Activated T-helper 17 cell treated with anti-CD3 and anti-CD28 coated beads, Interleukin-2, amount 50 U/mL, for 72 hours (primary cell): ENCODE data around the gene TXNDC11. TPM values are rescaled to one million over a fixed set of nuclear protein-coding genes. Genes with fewer than 3 reads are reported as not detected.

Experiments used
- ATAC-seq: fragments of 150-1000 bp; cut with Tn5 transposase; replicated peaks from 2 replicates; pipeline ENCODE4 v1.10.0; 2021; ENCODE audit warnings: mild to moderate bottlenecking, moderate library complexity
- H3K27ac Mint-ChIP-seq: one replicate; pipeline ENCODE4 v1.8.0; 2022; ENCODE audit warnings: mixed read lengths
- H3K27me3 Mint-ChIP-seq: one replicate; pipeline ENCODE4 v1.8.0; 2022; ENCODE audit warnings: mixed read lengths
- H3K36me3 Mint-ChIP-seq: one replicate; pipeline ENCODE4 v1.8.0; 2022; ENCODE audit warnings: low read depth, mild to moderate bottlenecking, mixed read lengths
- H3K4me1 Mint-ChIP-seq: one replicate; pipeline ENCODE4 v1.8.0; 2022; ENCODE audit warnings: mixed read lengths
- H3K4me3 Mint-ChIP-seq: one replicate; pipeline ENCODE4 v1.8.0; 2022; ENCODE audit warnings: mild to moderate bottlenecking, mixed read lengths
- H3K9me3 Mint-ChIP-seq: one replicate; pipeline ENCODE4 v1.8.0; 2022; ENCODE audit warnings: mixed read lengths
- total RNA-seq, 2 donors: library from RNA; stranded (reverse); gene quantifications; one replicate each; pipeline ENCODE4 v1.2.3, GENCODE V29; 2022

Gene TXNDC11
- total RNA-seq, 2 donors from 2014 or later, result 33.8 to 38.6 TPM

DNA sequence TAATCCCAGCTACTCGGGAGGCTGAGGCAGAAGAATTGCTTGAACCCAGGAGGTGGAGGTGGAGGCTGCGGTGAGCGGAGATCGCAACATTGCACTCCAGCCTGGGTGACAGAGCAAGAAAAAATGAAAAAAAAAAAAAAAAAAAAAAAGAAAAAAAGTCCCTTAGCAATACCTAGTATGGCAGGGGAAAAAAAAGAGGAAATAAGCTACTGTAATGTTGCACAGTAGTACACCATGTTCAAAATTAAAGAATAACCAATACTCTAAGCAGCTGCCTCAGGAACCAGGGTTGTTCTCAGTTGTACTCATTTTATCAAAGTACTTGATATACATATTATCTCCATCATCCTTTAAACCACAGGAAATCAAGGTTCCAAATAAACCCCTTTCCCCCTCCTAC lies 17.3 kb upstream of the TXNDC11 start:
- no peaks in the 10 kb centered on the region for H3K9me3 Mint-ChIP-seq
- H3K36me3 Mint-ChIP-seq, result peaks cover 100% of the 10 kb centered on the region
- H3K27me3 Mint-ChIP-seq, result no peaks in the 10 kb centered on the region
- ATAC-seq, result no peak
- H3K27ac Mint-ChIP-seq, result peak overlapping the region; percentile 82
- no peak overlapping the region for H3K4me3 Mint-ChIP-seq
- peaks cover 4% of the 10 kb centered on the region for H3K4me1 Mint-ChIP-seq

DNA sequence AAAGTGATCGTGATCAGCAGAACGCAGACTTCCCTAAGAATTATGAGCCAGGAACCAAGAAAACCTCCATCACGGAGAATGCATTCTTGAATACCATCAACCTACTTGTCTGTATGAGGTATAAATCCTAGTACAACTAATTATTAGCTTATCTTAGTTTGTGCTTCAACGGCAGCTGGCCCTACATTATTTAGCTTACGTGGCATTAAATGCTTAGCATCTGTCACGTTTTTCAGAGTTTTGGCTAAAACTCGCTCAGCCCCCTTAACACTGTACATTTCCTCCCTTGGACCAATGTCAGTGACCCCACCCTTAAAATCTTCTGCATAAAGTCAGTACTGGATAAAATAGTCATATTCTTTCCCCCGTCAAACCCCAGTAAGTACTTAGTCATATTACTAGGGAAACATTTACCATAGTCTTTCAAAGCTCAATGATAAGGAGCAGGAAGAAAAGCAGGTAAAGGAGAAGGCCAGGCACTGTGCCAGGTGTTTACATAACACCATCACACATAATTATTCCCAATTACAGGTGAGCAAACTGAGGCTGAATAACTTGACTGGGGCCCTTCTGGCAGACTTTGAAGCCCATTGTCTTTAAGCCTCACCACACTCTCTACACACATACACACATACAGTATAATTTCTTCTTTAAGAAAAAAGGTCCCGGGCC lies 16.6 kb upstream of the TXNDC11 start:
- Mint-ChIP-seq H3K4me3 (no peak overlapping the region), H3K4me1 (peaks cover 4% of the 10 kb centered on the region), H3K27ac (no peak overlapping the region), H3K36me3 (peaks cover 98% of the 10 kb centered on the region), H3K9me3 (no peaks in the 10 kb centered on the region), H3K27me3 (no peaks in the 10 kb centered on the region)
- ATAC-seq, result no peak

DNA sequence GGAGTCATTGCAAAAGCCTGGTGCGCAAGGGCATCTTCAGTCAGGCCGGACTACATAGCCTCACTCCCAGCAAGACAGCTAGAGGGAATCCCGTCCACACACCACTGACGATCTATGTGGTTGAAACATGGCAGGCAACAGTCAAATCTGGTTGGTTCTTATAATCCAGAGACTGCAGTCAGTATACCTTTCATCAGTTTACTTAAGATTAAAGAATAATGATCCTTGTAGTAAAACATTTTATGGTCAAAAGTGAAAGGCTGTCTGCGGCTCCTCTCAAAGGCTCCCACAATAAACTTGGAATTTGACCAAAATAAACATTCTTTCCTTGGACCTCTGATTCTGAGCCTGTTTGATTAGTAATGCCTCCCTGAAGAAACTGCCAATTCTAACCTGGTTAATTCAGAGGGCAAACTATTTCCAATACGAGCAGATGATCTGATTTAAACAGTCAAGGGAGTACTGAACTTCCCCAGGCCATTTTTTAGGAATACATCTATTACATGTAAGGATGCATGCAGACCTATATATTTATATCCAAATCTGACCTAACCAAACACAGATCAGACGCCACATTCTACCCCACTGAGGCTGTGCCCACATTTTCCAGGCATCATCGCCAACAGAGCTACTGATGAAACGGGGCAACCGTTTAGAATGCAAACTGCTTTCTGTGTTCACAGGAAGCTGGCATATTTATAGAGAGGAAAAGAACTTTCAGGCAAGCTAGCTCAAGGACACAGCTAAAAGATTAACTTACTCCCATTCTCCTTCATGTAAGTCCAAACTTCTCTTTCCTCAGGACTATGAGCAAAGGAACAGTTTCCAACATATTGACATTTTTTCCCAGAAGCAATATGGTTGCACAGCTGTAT lies 15.3 kb upstream of the TXNDC11 start:
- peaks cover 5% of the 10 kb centered on the region for H3K4me1 Mint-ChIP-seq
- H3K36me3 Mint-ChIP-seq, result peaks cover 98% of the 10 kb centered on the region
- no peak for ATAC-seq
- no peaks in the 10 kb centered on the region for H3K27me3 Mint-ChIP-seq
- H3K9me3 Mint-ChIP-seq, result no peaks in the 10 kb centered on the region
- H3K4me3 Mint-ChIP-seq, result no peak overlapping the region
- H3K27ac Mint-ChIP-seq, result no peak overlapping the region

DNA sequence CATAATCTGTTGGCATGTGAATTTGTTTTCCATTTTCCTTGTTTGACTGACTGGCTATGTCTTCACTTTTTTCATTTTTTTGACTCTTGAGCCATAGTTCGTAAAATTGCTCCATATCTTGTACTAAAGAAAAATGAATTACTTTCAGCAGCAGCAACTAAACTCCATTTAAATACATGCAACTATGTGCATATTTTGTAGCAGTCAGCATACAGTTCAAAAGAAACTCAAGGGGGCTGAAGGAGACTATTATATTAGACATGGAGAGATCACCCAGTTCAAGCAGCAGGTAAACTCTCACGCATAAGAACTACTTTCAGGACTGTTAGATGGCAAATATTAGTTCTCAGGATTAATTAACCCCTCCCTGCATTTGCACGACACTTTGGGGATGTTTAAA lies 13.6 kb upstream of the TXNDC11 start:
- Mint-ChIP-seq H3K27me3 (no peaks in the 10 kb centered on the region), H3K9me3 (no peaks in the 10 kb centered on the region), H3K27ac (no peak overlapping the region), H3K4me1 (peaks cover 8% of the 10 kb centered on the region), H3K36me3 (peaks cover 98% of the 10 kb centered on the region), H3K4me3 (no peak overlapping the region)
- no peak for ATAC-seq

DNA sequence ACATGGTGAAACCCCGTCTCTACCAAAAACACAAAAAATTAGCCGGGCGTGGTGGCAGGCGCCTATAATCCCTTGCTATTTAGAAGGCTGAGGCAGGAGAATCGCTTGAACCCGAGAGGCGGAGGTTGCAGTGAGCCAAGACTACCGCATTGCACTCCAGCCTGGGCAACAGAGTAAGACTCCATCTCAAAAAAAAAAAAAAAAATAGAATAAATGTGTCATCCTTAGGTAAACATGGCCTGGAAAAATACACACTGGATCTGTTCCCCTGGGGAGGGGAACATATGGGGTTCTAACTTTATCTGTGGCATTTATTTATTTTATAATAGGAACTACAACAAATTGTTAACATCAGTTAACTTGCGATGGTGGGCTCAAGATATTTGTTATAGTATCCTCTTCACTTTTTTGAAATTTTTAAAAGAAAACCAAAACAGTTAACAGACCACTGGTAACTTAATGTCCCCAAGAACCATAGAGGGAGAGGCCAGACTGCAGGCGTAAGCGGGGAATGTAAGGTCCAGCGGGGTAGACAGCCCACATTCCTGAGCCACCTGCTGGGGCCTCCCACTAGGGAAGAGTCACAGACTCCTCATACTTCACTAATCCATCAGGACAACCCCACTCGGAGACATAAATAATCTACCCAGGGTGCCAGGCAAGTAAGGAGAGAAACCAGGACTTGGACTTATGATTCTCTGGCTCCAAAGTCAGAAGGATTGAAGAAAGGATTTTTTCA lies 12.5 kb upstream of the TXNDC11 start:
- Mint-ChIP-seq H3K27ac (no peak overlapping the region), H3K27me3 (no peaks in the 10 kb centered on the region), H3K36me3 (peaks cover 98% of the 10 kb centered on the region), H3K9me3 (no peaks in the 10 kb centered on the region), H3K4me3 (no peak overlapping the region), H3K4me1 (peaks cover 8% of the 10 kb centered on the region)
- ATAC-seq, result no peak

DNA sequence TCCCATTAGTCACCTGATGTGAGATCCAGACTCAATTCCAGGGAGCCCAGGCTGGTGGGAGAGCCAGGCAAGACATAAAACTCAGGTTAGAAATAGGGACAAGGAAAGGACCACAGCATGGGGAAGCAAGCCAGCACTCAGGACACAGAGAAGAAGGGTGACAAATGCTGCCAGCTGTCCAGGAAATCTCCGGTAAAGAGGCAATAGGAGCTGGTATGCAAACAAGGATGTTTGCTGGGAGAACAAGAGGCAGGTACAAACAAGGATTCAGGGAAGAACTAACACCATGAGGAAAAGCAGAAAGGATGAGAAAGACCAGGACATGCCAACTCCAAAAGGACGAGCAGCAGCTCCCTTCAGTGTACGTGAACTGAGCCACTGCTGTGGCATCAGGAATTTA lies 10.2 kb upstream of the TXNDC11 start:
- no peak for ATAC-seq
- H3K9me3 Mint-ChIP-seq, result no peaks in the 10 kb centered on the region
- H3K36me3 Mint-ChIP-seq, result peaks cover 98% of the 10 kb centered on the region
- peak overlapping the region; percentile 62 for H3K27ac Mint-ChIP-seq
- peaks cover 11% of the 10 kb centered on the region for H3K4me1 Mint-ChIP-seq
- no peak overlapping the region for H3K4me3 Mint-ChIP-seq
- H3K27me3 Mint-ChIP-seq, result no peaks in the 10 kb centered on the region

DNA sequence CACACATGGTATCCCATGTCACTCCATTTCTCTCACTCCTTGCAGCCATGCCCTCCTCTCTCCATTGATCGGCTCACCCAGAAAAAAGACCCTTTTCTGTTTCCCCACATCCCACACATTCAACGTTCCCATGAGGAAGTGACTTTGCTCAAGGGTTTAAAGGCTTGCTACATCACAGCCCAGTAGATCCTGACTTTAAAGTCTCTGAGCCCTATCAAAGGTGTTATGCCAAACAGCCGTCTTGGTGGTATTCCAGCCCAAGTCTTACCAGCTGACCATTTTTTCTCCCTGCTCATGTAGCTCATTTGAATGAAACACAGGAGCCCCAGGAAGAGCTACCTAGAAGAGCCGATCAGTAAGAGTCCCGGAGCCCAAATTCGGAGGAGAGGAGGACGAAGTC lies 7.4 kb upstream of the TXNDC11 start:
- H3K27ac Mint-ChIP-seq, result no peak overlapping the region

DNA sequence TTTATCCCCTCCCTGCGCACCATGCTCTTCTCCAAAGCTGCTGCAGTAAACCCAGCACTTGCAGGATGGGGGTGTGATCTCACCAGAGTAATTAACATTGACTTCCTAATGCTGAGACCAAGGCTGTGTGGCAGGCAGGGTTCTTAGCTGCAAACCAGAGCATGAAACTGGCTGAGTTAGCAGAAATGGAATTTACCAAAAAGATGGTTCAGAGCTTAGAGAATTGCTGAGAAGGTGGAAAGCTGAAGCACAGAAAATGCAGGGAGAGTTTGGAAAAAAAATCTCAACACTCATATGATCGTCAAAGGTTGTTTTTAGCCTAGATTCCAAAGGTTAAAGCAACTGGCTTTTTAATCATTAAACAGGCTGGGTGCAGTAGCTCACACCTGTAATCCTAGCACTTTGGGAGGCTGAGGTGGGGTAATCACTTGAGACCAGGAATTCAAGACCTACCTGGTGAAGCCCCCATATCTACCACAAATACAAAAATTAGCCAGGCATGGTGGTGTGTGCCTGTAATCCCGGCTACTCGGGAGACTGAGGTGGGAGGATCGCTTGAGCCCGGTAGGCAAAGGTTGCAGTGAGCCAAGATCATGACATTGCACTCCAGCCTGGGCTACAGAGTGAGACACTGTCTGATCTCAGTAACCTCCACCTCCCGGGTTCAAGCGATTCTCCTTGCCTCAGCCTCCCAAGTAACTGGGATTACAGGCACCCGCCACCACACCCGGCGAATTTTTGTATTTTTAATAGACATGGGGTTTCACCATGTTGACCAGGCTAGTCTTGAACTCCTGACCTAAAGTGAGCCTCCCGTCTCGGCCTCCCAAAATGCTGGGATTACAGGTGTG lies 6.0 kb upstream of the TXNDC11 start:
- Mint-ChIP-seq H3K27me3 (no peaks in the 10 kb centered on the region), H3K4me1 (peaks cover 8% of the 10 kb centered on the region), H3K9me3 (no peaks in the 10 kb centered on the region), H3K36me3 (peaks cover 61% of the 10 kb centered on the region), H3K4me3 (no peak overlapping the region), H3K27ac (peak overlapping the region; percentile 0)
- peak; percentile 30 for ATAC-seq

More for the DNA sequence above, 7.4 kb upstream of the TXNDC11 start:
- ATAC-seq, result no peak
- H3K4me1 Mint-ChIP-seq, result peaks cover 8% of the 10 kb centered on the region
- H3K9me3 Mint-ChIP-seq, result no peaks in the 10 kb centered on the region
- H3K27me3 Mint-ChIP-seq, result no peaks in the 10 kb centered on the region
- no peak overlapping the region for H3K4me3 Mint-ChIP-seq
- H3K36me3 Mint-ChIP-seq, result peaks cover 73% of the 10 kb centered on the region

DNA sequence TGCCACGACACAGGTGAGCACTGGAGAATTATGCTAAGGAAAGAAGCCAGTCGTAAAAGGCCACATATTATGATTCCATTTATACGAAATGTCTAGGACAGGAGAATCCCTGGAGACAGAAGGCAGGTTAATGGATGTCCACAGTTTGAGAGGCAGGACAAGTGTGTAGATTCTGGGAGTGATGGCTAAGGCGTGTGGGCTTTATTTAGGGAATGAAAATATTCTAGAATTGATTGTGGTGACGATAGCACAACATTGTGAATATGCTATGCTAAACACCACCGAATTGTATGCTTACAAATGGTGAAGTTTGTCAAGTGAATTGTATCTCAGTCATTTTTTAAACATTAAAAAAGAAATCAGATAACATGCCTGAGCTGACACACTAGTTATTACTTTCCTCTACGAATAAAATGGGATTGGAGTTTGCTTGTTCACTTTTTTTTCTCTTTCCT lies 5.3 kb upstream of the TXNDC11 start:
- no peaks in the 10 kb centered on the region for H3K27me3 Mint-ChIP-seq

DNA sequence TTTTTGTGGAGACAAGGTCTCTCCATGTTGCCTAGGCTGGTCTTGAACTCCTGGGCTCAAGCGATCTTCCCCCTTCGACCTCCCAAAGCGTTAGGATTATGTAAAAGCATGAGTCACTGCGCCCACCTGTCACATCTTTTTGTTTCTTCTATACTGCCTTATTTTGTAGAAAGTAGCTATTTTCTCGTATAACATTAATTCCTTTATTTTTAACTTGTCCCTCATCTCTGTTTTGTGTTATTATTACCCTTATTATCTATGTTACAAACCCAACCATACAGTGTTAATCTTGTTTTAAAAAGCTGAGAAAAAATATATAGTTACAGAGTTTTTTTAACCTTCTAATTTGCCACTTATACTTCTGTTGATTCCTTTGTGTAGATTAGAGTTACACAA lies 1.4 kb upstream of the TXNDC11 start:
- peaks cover 43% of the 10 kb centered on the region for H3K36me3 Mint-ChIP-seq
- peak overlapping the region; percentile 88 for H3K27ac Mint-ChIP-seq
- H3K9me3 Mint-ChIP-seq, result no peaks in the 10 kb centered on the region
- no peaks in the 10 kb centered on the region for H3K27me3 Mint-ChIP-seq
- H3K4me3 Mint-ChIP-seq, result peak overlapping the region; percentile 96
- H3K4me1 Mint-ChIP-seq, result peaks cover 23% of the 10 kb centered on the region
- ATAC-seq, result no peak

More for the DNA sequence above, 5.3 kb upstream of the TXNDC11 start:
- Mint-ChIP-seq H3K36me3 (peaks cover 54% of the 10 kb centered on the region), H3K9me3 (no peaks in the 10 kb centered on the region), H3K4me1 (peaks cover 7% of the 10 kb centered on the region), H3K27ac (peak overlapping the region; percentile 0), H3K4me3 (no peak overlapping the region)
- no peak for ATAC-seq

DNA sequence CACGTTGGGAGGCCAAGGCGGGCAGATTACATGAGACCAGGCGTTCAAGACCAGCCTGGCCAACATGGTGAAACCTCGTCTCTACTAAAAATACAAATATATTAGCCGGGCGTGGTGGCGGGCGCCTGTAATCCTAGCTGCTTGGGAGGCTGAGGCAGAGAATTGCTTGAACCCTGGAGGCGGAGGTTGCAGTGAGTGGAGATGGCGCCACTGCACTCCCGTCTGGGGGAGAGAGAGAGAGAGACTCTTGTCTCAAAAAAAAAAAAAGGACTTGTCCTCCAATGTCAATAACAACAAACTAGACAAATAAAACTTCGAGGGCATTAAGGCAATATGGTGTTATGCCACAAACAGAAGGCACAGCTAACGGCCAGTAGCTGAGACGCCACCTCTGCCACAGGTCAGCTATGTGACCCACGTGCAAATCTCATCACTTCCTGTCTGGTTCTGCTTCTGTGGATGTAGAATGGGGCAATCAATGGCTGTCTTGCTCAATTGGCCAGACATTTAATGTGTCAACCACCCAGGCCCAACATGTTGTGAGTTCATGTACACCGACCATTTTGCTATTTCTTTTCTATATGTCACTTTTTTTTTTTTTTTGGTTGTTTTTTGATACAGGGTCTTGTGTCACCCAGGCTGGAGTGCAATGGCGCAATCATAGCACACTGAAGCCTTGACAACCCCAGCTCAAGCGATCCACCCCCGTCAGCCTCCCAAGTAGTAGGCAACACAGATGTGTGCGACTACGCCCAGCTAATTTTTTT lies 834 bp upstream of the TXNDC11 start:
- Mint-ChIP-seq H3K4me1 (peaks cover 25% of the 10 kb centered on the region), H3K27ac (peak overlapping the region; percentile 88), H3K9me3 (no peaks in the 10 kb centered on the region), H3K4me3 (peak overlapping the region; percentile 96), H3K27me3 (no peaks in the 10 kb centered on the region), H3K36me3 (peaks cover 43% of the 10 kb centered on the region)
- ATAC-seq, result peak; percentile 26

DNA sequence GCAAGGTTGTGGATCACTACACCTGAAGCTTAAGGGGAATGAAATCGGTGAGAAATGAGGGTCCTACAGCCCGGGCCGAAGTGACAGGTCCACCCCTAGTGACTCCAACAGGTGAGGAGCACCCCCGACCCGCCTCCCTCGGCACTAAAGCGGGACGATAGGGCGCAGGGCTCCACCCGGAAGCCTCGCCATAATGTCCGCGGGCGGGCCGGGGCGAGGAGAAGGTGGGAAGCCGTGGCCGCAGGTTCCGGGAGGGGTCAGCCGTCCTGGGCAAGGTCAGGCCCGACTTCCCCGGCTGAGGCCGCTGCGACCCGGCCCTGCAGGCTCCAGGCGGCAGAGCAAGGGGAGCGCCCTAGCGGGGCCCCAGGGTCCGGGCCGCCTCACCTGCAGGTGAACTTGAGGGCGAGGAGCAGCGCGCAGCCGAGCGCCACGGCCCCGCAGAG lies 543 bp downstream of the TXNDC11 start:
- Mint-ChIP-seq H3K27ac (peak overlapping the region; percentile 92), H3K4me1 (peaks cover 30% of the 10 kb centered on the region), H3K27me3 (no peaks in the 10 kb centered on the region), H3K36me3 (peaks cover 47% of the 10 kb centered on the region), H3K4me3 (peak overlapping the region; percentile 96), H3K9me3 (no peaks in the 10 kb centered on the region)
- ATAC-seq, result peak; percentile 33

DNA sequence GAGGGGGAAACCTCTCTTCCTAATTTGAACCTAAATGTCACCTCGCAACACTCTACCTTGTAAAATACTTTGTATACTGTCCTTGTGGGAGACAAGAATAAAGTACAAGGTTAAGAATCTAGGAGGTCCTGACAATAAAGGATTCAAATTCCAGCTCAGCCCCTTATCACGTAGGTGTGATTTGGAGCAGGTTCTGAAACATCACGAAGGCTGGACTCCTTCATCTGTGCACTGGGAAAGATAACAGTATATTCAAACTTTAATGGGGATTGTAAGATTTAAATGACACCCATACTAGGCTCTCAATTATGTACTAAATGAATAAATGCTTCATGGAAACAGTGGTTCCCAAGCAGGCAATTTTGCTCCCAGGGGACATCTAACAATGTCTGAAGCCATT lies 2.1 kb downstream of the TXNDC11 start:
- Mint-ChIP-seq H3K9me3 (no peaks in the 10 kb centered on the region), H3K4me3 (peak overlapping the region; percentile 96), H3K27ac (peak overlapping the region; percentile 92), H3K27me3 (no peaks in the 10 kb centered on the region), H3K4me1 (peaks cover 35% of the 10 kb centered on the region), H3K36me3 (peaks cover 62% of the 10 kb centered on the region)
- no peak for ATAC-seq
